SK-N-SH (cell line): ENCODE results near the gene COL15A1. TPM values are rescaled to one million over a fixed set of nuclear protein-coding genes. Genes with fewer than 3 reads are reported as not detected.

ENCODE experiments used
- CTCF ChIA-PET: fragments of 300-600, 350-600 bp; formaldehyde crosslinking; extraction: SDS; loops from one replicate; lab custom pipeline; 2021; lab: Yijun Ruan, JAX
- POLR2A ChIA-PET: fragments of 350-600 bp; sonication (Branson Sonifier 250); formaldehyde crosslinking; extraction: SDS; loops from one replicate; lab custom pipeline; 2020; ENCODE audit warnings: antibody characterized with exemption, inconsistent platforms; lab: Yijun Ruan, JAX
- DNase-seq: peaks from one replicate; pipeline ENCODE4 v3.0.0; 2012
- H2AFZ ChIP-seq: fragments of 200-600 bp; sonication (generic); 2 replicates; pipeline ENCODE4 v1.8.1; 2016; ENCODE audit warnings: antibody characterized with exemption, mild to moderate bottlenecking, low read depth
- H3F3A ChIP-seq: fragments of 200-600 bp; sonication (generic); replicated peaks from 2 replicates; pipeline ENCODE3; 2016; ENCODE audit warnings: antibody characterized with exemption, mild to moderate bottlenecking; ENCODE audit not compliant: insufficient read depth
- H3K27ac ChIP-seq, 2 experiments: fragments of 200-500 bp in 1 of 2; fragments of 200-600 bp in 1 of 2; sonication (Bioruptor generic) in 1 of 2; sonication (generic), shearing (Covaris generic) in 1 of 2; 2 replicates each; pipeline versions ENCODE4 v1.5.1 to v1.6.1; 2014 to 2016; ENCODE audit warnings: low read depth in 2 of 2, inconsistent platforms in 1 of 2, low read length in 1 of 2, mild to moderate bottlenecking in 1 of 2, mixed read lengths in 1 of 2
- H3K27me3 ChIP-seq: fragments of 200-600 bp; sonication (generic), shearing (Covaris generic); 2 replicates; pipeline ENCODE4 v1.6.1; 2016; ENCODE audit warnings: mixed run types; ENCODE audit not compliant: insufficient read depth
- H3K36me3 ChIP-seq, 2 experiments: fragments of 200-500 bp in 1 of 2; fragments of 200-600 bp in 1 of 2; sonication (Bioruptor generic) in 1 of 2; sonication (generic) in 1 of 2; replicated peaks in 1 of 2; 2 replicates each; pipeline versions ENCODE3 to v1.5.1; 2014 to 2016; ENCODE audit warnings: low read length in 1 of 2, mild to moderate bottlenecking in 1 of 2; ENCODE audit not compliant: insufficient read depth in 2 of 2, control insufficient read depth in 1 of 2
- H3K4me1 ChIP-seq, 2 experiments: fragments of 200-500 bp in 1 of 2; fragments of 200-600 bp in 1 of 2; sonication (Bioruptor generic) in 1 of 2; sonication (generic), shearing (Covaris generic) in 1 of 2; 2 replicates each; pipeline versions ENCODE4 v1.5.1 to v1.6.1; 2014 to 2016; ENCODE audit warnings: low read depth in 1 of 2, low read length in 1 of 2, mixed run types in 1 of 2; ENCODE audit not compliant: insufficient read depth in 2 of 2, control insufficient read depth in 1 of 2
- H3K4me2 ChIP-seq: fragments of 200-600 bp; sonication (generic), shearing (Covaris generic); 2 replicates; pipeline ENCODE4 v1.6.1; 2017; ENCODE audit warnings: mixed run types
- H3K4me3 ChIP-seq, 2 experiments: fragments of 200-500 bp in 1 of 2; fragments of 200-600 bp in 1 of 2; sonication (Bioruptor generic) in 1 of 2; sonication (generic), shearing (Covaris generic) in 1 of 2; 2 replicates each; pipeline versions ENCODE4 v1.5.1 to v1.8.1; 2014 to 2016; ENCODE audit warnings: low read depth in 2 of 2, inconsistent platforms in 1 of 2, low read length in 1 of 2, mild to moderate bottlenecking in 1 of 2, mixed read lengths in 1 of 2, moderate library complexity in 1 of 2
- H3K79me2 ChIP-seq: fragments of 200-600 bp; sonication (generic); 2 replicates; pipeline ENCODE4 v1.8.1; 2017; ENCODE audit warnings: mild to moderate bottlenecking; ENCODE audit not compliant: insufficient read depth
- H3K9ac ChIP-seq: fragments of 200-600 bp; sonication (generic); 2 replicates; pipeline ENCODE4 v1.6.1; 2017; ENCODE audit warnings: mixed run types
- H3K9me2 ChIP-seq: fragments of 200-600 bp; sonication (generic); 2 replicates; pipeline ENCODE4 v1.6.1; 2017; ENCODE audit warnings: mixed run types
- H3K9me3 ChIP-seq: fragments of 200-600 bp; sonication (generic); 2 replicates; pipeline ENCODE4 v1.6.1; 2017; ENCODE audit warnings: mixed run types, mild to moderate bottlenecking, moderate library complexity
- H4K20me1 ChIP-seq: fragments of 200-600 bp; sonication (generic); 2 replicates; pipeline ENCODE4 v1.6.1; 2017; ENCODE audit warnings: mild to moderate bottlenecking, mixed run types; ENCODE audit not compliant: insufficient read depth
- CHD2 ChIP-seq: fragments of 150-350 bp; IDR thresholded peaks from 2 replicates; pipeline ENCODE4 v1.6.1; 2018; ENCODE audit warnings: low read length; ENCODE audit not compliant: partially characterized antibody
- ELF1 ChIP-seq: IDR thresholded peaks from 2 replicates; pipeline ENCODE4 v1.4.0; 2012
- EP300 ChIP-seq, 2 experiments: IDR thresholded peaks; 2 replicates each; pipeline versions ENCODE4 v1.4.0 to v1.6.1; 2012; ENCODE audit warnings: borderline replicate concordance in 1 of 2, low read depth in 1 of 2, low read length in 1 of 2
- EZH2phosphoT487 ChIP-seq: fragments of 200-600 bp; sonication (generic); IDR thresholded peaks from 2 replicates; pipeline ENCODE4 v1.6.1; 2017; ENCODE audit warnings: low read depth, mixed run types, mild to moderate bottlenecking, antibody characterized with exemption, moderate library complexity, borderline replicate concordance
- FOXM1 ChIP-seq: IDR thresholded peaks from 2 replicates; pipeline ENCODE4 v1.4.0; 2012; ENCODE audit warnings: low read depth, mild to moderate bottlenecking
- GABPA ChIP-seq: IDR thresholded peaks from 2 replicates; pipeline ENCODE4 v1.4.0; 2012; ENCODE audit warnings: low read depth, mild to moderate bottlenecking
- GATA2 ChIP-seq: sonication (generic); formaldehyde crosslinking; IDR thresholded peaks from 2 replicates; pipeline ENCODE4 v1.5.0; 2020; ENCODE audit warnings: mild to moderate bottlenecking, missing genetic modification reagents
- IRF3 ChIP-seq: fragments of 150-350 bp; IDR thresholded peaks from 2 replicates; pipeline ENCODE4 v1.6.1; 2016; ENCODE audit warnings: mild to moderate bottlenecking, low read depth, low read length
- MAX ChIP-seq: IDR thresholded peaks from 2 replicates; pipeline ENCODE4 v1.4.0; 2012; ENCODE audit warnings: low read depth
- MXI1 ChIP-seq: IDR thresholded peaks from 2 replicates; pipeline ENCODE4 v1.6.1; 2012; ENCODE audit warnings: mild to moderate bottlenecking, low read depth, low read length, improper control_type of control experiment
- NFIC ChIP-seq: IDR thresholded peaks from 2 replicates; pipeline ENCODE4 v1.4.0; 2012; ENCODE audit warnings: borderline replicate concordance
- NRF1 ChIP-seq: IDR thresholded peaks from 2 replicates; pipeline ENCODE4 v1.6.1; 2012; ENCODE audit warnings: low read depth, mild to moderate bottlenecking, low read length
- PBX3 ChIP-seq: IDR thresholded peaks from 2 replicates; pipeline ENCODE4; 2012
- RAD21 ChIP-seq: IDR thresholded peaks from 2 replicates; pipeline ENCODE4 v1.6.1; 2012; ENCODE audit warnings: mild to moderate bottlenecking, low read length
- REST ChIP-seq: IDR thresholded peaks from 2 replicates; pipeline ENCODE4 v1.6.1; 2012; ENCODE audit warnings: mild to moderate bottlenecking, low read depth, low read length, moderate library complexity
- RXRA ChIP-seq: IDR thresholded peaks from 2 replicates; pipeline ENCODE4 v1.4.0; 2012; ENCODE audit warnings: low read depth, mild to moderate bottlenecking, borderline replicate concordance
- TAF1 ChIP-seq: IDR thresholded peaks from 2 replicates; pipeline ENCODE4 v1.6.1; 2012; ENCODE audit warnings: low read depth, mild to moderate bottlenecking, low read length, moderate library complexity, borderline replicate concordance
- USF1 ChIP-seq: IDR thresholded peaks from 2 replicates; pipeline ENCODE4 v1.4.0; 2012; ENCODE audit warnings: low read depth, borderline replicate concordance
- USF2 ChIP-seq: fragments of 150-350 bp; IDR thresholded peaks from 2 replicates; pipeline ENCODE4 v1.6.1; 2017; ENCODE audit warnings: antibody characterized with exemption, low read length, low read depth, borderline replicate concordance
- ZBTB33 ChIP-seq: IDR thresholded peaks from 2 replicates; pipeline ENCODE4 v1.4.0; 2012; ENCODE audit warnings: low read depth, borderline replicate concordance
- WGBS: methylation state at CpG from one replicate; pipeline ENCODE4 v1.1.6; 2017; ENCODE audit warnings: low lambda C conversion rate; 5-methylcytosine and 5-hydroxymethylcytosine counted together
- polyA plus RNA-seq, 3 experiments: library from polyadenylated mRNA; depleted of rRNA; stranded (reverse); fragments of >200 nt; gene quantifications; 2 replicates each; pipeline ENCODE4 v1.2.3, GENCODE V29; 2012

The COL15A1 gene
- polyA plus RNA-seq, 1 of the 3 experiments (the other 2 are of a cell fraction): 0.84 TPM

GRCh38 chr9:98999152-98999525 lies 55.4 kb downstream of the COL15A1 start:
- Histone ChIP-seq H3K27ac (no peak overlapping the region), H3K9ac (no peak overlapping the region), H3K9me2 (no peaks in the 10 kb centered on the region), H3K4me1 (peaks cover 0 to 6% of the 10 kb centered on the region in 2 experiments; a peak in 1 of 4 replicates), H3K4me2 (no peak overlapping the region), H4K20me1 (no peaks in the 10 kb centered on the region), H2AFZ (no peak overlapping the region), H3K27me3 (no peaks in the 10 kb centered on the region), H3F3A (no peaks in the 10 kb centered on the region), H3K9me3 (no peaks in the 10 kb centered on the region), H3K79me2 (no peaks in the 10 kb centered on the region), H3K4me3 (peak overlapping the region in 1 of 2 experiments; percentile 27; a peak in 1 of 4 replicates), H3K36me3 (no peaks in the 10 kb centered on the region)
- ChIA-PET POLR2A (no interaction called here), CTCF (interaction anchor here (0.7 to 11.4 kb wide), 19 partner anchors 10 to 193 kb away, joined by 3 to 131 read pairs (median 5); no protein-coding TSS in a partner anchor)
- TF ChIP-seq EP300 (IDR thresholded peaks at IDR 0.05; ENCODE audit: borderline replicate concordance in 1 of 2, low read depth in 1 of 2, low read length in 1 of 2) (no peak), ELF1 (no peak), RAD21 (no peak), IRF3 (no peak), MAX (no peak), NFIC (no peak), GABPA (no peak), PBX3 (no peak), CHD2 (no peak), MXI1 (no peak), EZH2phosphoT487 (no peak), FOXM1 (no peak), NRF1 (no peak), ZBTB33 (no peak), GATA2 (CRISPR knock-in tag) (no peak), USF1 (no peak), RXRA (no peak), TAF1 (no peak), REST (no peak), USF2 (no peak)
- 21% methylated on average over 4 of the region's 6 CpGs for WGBS
- no peak for DNase-seq
